Measurements from ENCODE around the gene PRPF18. TPM values are rescaled to one million over a fixed set of nuclear protein-coding genes. Genes with fewer than 3 reads are reported as not detected.
"Not testable (repeated sequence)": the region's sequence is repeated elsewhere in the genome, so short reads cannot be mapped to it uniquely, and the experiment has no call there.

The PRPF18 gene
- polyA plus RNA-seq, 2 of the 4 experiments (the other 2 are of a cell fraction) = 22.3 to 39.6 TPM

DNA sequence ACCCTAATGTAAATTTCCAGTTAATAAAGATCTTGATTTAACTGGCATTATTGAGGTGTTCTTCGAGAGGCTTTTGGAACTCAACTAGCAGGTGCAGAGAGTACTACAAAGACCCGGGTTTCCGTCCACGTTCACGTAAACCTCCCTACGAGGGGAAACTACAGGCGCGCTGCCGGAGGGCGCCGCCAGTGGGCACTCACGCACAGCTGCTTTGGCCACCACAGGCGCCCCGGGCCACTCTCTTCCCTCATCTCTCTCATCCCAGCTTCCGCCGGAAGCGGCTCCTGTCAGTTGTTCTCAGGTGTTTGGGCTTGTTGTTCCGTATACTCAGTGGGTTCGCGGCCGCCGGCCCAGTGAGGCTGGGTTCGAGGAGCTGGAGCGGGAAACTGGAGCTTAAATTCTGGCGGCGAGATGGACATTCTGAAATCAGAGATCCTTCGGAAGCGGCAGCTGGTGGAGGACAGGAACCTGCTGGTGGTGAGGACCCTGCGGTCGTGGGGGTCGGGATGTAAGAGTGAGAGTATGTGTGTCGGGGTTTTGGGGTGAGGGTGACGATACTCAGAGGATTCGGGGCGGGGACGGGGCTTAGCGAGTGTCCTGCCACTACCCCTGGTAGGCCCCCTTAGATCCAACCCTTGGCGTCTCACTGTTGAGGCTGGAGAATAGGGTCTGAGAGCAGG lies at the start of gene PRPF18 (continued):
- TF ChIP-seq MAFK (IDR thresholded peaks at IDR 0.05; ENCODE audit: partially characterized antibody) (no peak), RNF2 (IDR thresholded peaks at IDR 0.05; ENCODE audit: borderline replicate concordance, low read depth) (no peak), SREBF2 (IDR thresholded peaks at IDR 0.05) (no peak), EHF (CRISPR knock-in tag; IDR thresholded peaks at IDR 0.05) (no peak), HOXB13 (CRISPR knock-in tag; IDR thresholded peaks at IDR 0.05; ENCODE audit: low read depth) (no peak), RCOR1 (IDR thresholded peaks at IDR 0.05; ENCODE audit: low read depth, low read length) (no peak), CBX8 (IDR thresholded peaks at IDR 0.05) (no peak), PBX3 (IDR thresholded peaks at IDR 0.05) (peak; percentile 53; the same call in 1 of the 2 replicates), EHMT2 (IDR thresholded peaks at IDR 0.05; ENCODE audit: low read depth) (no peak), ATOH8 (CRISPR knock-in tag; IDR thresholded peaks at IDR 0.05; ENCODE audit: low read depth) (no peak), RARB (CRISPR knock-in tag; IDR thresholded peaks at IDR 0.05) (no peak), ZNF302 (CRISPR knock-in tag; IDR thresholded peaks at IDR 0.05) (no peak), ZC3H11A (IDR thresholded peaks at IDR 0.05) (no peak), HEYL (CRISPR knock-in tag; IDR thresholded peaks at IDR 0.05) (no peak), HES2 (IDR thresholded peaks at IDR 0.05) (no peak), FOSB (CRISPR knock-in tag; IDR thresholded peaks at IDR 0.05) (no peak), KDM5A (IDR thresholded peaks at IDR 0.05) (peak; percentile 59; the same call in 1 of the 2 replicates), RFX5 (IDR thresholded peaks at IDR 0.05) (no peak), CHD2 (IDR thresholded peaks at IDR 0.05; ENCODE audit: low read length, partially characterized antibody) (no peak), RAD21 (conservative IDR thresholded peaks at IDR 0.05 in 1 of 2, IDR thresholded peaks at IDR 0.05 in 1 of 2) (peak; percentile 32 to 56; a peak in 4 of 5 replicates), TFCP2L1 (CRISPR knock-in tag; IDR thresholded peaks at IDR 0.05) (no peak), BHLHE40 (IDR thresholded peaks at IDR 0.05; ENCODE audit: low read depth, low read length) (no peak), POLR2A (IDR thresholded peaks at IDR 0.05; ENCODE audit: low read length) (peak; percentile 63), FOSL2 (IDR thresholded peaks at IDR 0.05) (no peak), FOSL2 (CRISPR knock-in tag; IDR thresholded peaks at IDR 0.05) (0 out of 2 replicates have a peak, but pooled peaks have one; percentile 25)
- TF ChIP-seq, protein P1, sequence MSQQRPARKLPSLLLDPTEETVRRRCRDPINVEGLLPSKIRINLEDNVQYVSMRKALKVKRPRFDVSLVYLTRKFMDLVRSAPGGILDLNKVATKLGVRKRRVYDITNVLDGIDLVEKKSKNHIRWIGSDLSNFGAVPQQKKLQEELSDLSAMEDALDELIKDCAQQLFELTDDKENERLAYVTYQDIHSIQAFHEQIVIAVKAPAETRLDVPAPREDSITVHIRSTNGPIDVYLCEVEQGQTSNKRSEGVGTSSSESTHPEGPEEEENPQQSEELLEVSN (IDR thresholded peaks at IDR 0.05; ENCODE audit: borderline replicate concordance, low read depth) = no peak
- TF ChIP-seq, protein P2, sequence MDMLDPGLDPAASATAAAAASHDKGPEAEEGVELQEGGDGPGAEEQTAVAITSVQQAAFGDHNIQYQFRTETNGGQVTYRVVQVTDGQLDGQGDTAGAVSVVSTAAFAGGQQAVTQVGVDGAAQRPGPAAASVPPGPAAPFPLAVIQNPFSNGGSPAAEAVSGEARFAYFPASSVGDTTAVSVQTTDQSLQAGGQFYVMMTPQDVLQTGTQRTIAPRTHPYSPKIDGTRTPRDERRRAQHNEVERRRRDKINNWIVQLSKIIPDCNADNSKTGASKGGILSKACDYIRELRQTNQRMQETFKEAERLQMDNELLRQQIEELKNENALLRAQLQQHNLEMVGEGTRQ (IDR thresholded peaks at IDR 0.05) = no peak

DNA sequence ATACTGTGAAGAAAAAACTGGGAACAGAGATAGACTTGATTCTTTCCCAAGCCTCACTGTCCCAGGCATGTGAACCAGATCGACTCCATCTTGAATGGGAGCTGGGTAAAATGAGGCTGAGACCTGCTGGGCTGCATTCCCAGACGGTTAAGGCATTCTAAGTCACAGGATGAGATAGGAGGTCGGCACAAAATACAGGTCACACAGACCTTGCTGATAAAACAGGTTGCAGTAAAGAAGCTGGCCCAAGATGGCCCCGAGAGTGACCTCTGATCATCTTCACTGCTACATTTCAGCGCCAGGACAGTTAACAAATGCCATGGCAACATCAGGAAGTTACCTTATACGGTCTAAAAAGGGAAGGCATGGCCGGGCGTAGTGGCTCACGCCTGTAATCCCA lies 48.8 kb upstream of the PRPF18 start:
- CTCF ChIA-PET = interaction anchor here (0.6 to 4.4 kb wide), 10 partner anchors 9 to 194 kb away, joined by 3 to 61 read pairs (median 6); no protein-coding TSS in a partner anchor
- H3K4me3 ChIP-seq; H3K27ac ChIP-seq; ATAC-seq; H3K4me2 ChIP-seq; H3K4me1 ChIP-seq; POLR2A ChIA-PET; H3K9me3 ChIP-seq; FAIRE-seq; DNase-seq (ENCODE audit: low read depth in 1 of 2, low spot score in 1 of 2): not testable (repeated sequence)
- 45% methylated on average over 9 of the region's 9 CpGs for WGBS (ENCODE audit: missing lambda C conversion rate)

All from A549 (cell line).